HepG2 (cell line): ENCODE results near the gene NSMF. TPM values are rescaled to one million over a fixed set of nuclear protein-coding genes. Genes with fewer than 3 reads are reported as not detected.
A peak's percentile ranks its signal among the peaks of the same experiment; 100 is the strongest.

Experiments
- ATF7-NPFF ChIP-seq: sonication (generic); formaldehyde crosslinking; IDR thresholded peaks from 2 replicates; pipeline ENCODE4 v1.8.1; 2023; ENCODE audit warnings: mild to moderate bottlenecking, low read depth, missing genetic modification reagents, moderate library complexity
- CBX5 ChIP-seq: sonication (generic); formaldehyde crosslinking; IDR thresholded peaks from 2 replicates; pipeline ENCODE4 v1.4.0; 2020; ENCODE audit warnings: missing genetic modification reagents, borderline replicate concordance
- CEBPZ ChIP-seq: IDR thresholded peaks from 2 replicates; pipeline ENCODE4 v1.6.1; 2012; ENCODE audit warnings: low read length, improper control_type of control experiment
- ETV6 ChIP-seq: sonication (generic); formaldehyde crosslinking; conservative IDR thresholded peaks from 2 replicates; pipeline ENCODE4 v1.4.0; 2020; ENCODE audit warnings: missing genetic modification reagents
- FOXC1 ChIP-seq: sonication (generic); formaldehyde crosslinking; IDR thresholded peaks from 2 replicates; pipeline ENCODE4 v1.8.0; 2022; ENCODE audit warnings: mild to moderate bottlenecking, missing genetic modification reagents, borderline replicate concordance
- GTF3A ChIP-seq: sonication (generic); formaldehyde crosslinking; conservative IDR thresholded peaks from 2 replicates; pipeline ENCODE4 v1.4.0; 2020; ENCODE audit warnings: mild to moderate bottlenecking, missing genetic modification reagents
- HMG20B ChIP-seq: conservative IDR thresholded peaks from 2 replicates; pipeline ENCODE4 v1.6.1; 2016; ENCODE audit warnings: missing genetic modification reagents, missing compliant biosample characterization
- JUNB ChIP-seq: sonication (generic); formaldehyde crosslinking; IDR thresholded peaks from 2 replicates; pipeline ENCODE4 v1.8.0; 2022; ENCODE audit warnings: missing genetic modification reagents, mild to moderate bottlenecking, borderline replicate concordance
- KLF13 ChIP-seq: sonication (generic); formaldehyde crosslinking; IDR thresholded peaks from 2 replicates; pipeline ENCODE4 v1.4.0; 2020; ENCODE audit warnings: mild to moderate bottlenecking, missing genetic modification reagents
- MLLT10 ChIP-seq: sonication (generic); formaldehyde crosslinking; IDR thresholded peaks from 2 replicates; pipeline ENCODE4 v1.4.0; 2020; ENCODE audit warnings: missing genetic modification reagents
- MYC ChIP-seq: sonication (generic); formaldehyde crosslinking; IDR thresholded peaks from 2 replicates; pipeline ENCODE4 v1.9.0; 2021; ENCODE audit warnings: missing genetic modification reagents, borderline replicate concordance
- MYNN ChIP-seq: sonication (generic); formaldehyde crosslinking; IDR thresholded peaks from 2 replicates; pipeline ENCODE4 v1.4.0; 2020; ENCODE audit warnings: mild to moderate bottlenecking, low read depth, missing genetic modification reagents
- NFE2L1 ChIP-seq: sonication (generic); formaldehyde crosslinking; IDR thresholded peaks from 2 replicates; pipeline ENCODE4 v1.4.0; 2020; ENCODE audit warnings: missing genetic modification reagents, mild to moderate bottlenecking, borderline replicate concordance
- NFE2L2 ChIP-seq: fragments of 150-350 bp; IDR thresholded peaks from 2 replicates; pipeline ENCODE4 v1.6.1; 2014; ENCODE audit warnings: low read length
- SNAI1 ChIP-seq: sonication (generic); formaldehyde crosslinking; IDR thresholded peaks from 2 replicates; pipeline ENCODE4 v1.5.0; 2020; ENCODE audit warnings: mild to moderate bottlenecking, missing genetic modification reagents, borderline replicate concordance
- SP5 ChIP-seq: IDR thresholded peaks from 2 replicates; pipeline ENCODE4 v1.6.1; 2016; ENCODE audit warnings: low read depth, borderline replicate concordance
- SYNCRIP ChIP-seq: fragments of 200-400 bp; formaldehyde crosslinking; IDR thresholded peaks from 2 replicates; pipeline ENCODE4 v1.6.1; 2018; ENCODE audit warnings: mild to moderate bottlenecking, low read depth, low read length; ENCODE audit not compliant: insufficient read depth
- TCF12 ChIP-seq, 2 experiments: fragments of 450-650 bp in 1 of 2; sonication (generic) in 1 of 2; formaldehyde crosslinking in 1 of 2; IDR thresholded peaks; 2 replicates each; pipeline versions ENCODE4 v1.6.1 to v1.8.0; 2017 to 2022; ENCODE audit warnings: antibody characterized with exemption in 1 of 2, mild to moderate bottlenecking in 1 of 2, missing genetic modification reagents in 1 of 2, moderate library complexity in 1 of 2
- THAP8 ChIP-seq: sonication (generic); formaldehyde crosslinking; IDR thresholded peaks from 2 replicates; pipeline ENCODE4 v1.5.1; 2020; ENCODE audit warnings: missing genetic modification reagents, mild to moderate bottlenecking, borderline replicate concordance
- TP53 ChIP-seq: sonication (generic); formaldehyde crosslinking; conservative IDR thresholded peaks from 2 replicates; pipeline ENCODE4 v1.4.0; 2020; ENCODE audit warnings: missing genetic modification reagents
- ZBTB42 ChIP-seq: sonication (generic); formaldehyde crosslinking; IDR thresholded peaks from 2 replicates; pipeline ENCODE4 v1.5.0; 2020; ENCODE audit warnings: mild to moderate bottlenecking, missing genetic modification reagents
- ZFP36L2 ChIP-seq: sonication (generic); formaldehyde crosslinking; IDR thresholded peaks from 2 replicates; pipeline ENCODE4 v1.4.0; 2020; ENCODE audit warnings: missing genetic modification reagents
- ZNF737 ChIP-seq: sonication (generic); formaldehyde crosslinking; IDR thresholded peaks from 2 replicates; pipeline ENCODE4 v1.5.0; 2020; ENCODE audit warnings: missing genetic modification reagents, mild to moderate bottlenecking, borderline replicate concordance
- ZNF781 ChIP-seq: sonication (generic); formaldehyde crosslinking; IDR thresholded peaks from 2 replicates; pipeline ENCODE4 v1.5.1; 2020; ENCODE audit warnings: borderline replicate concordance, mild to moderate bottlenecking, missing genetic modification reagents; ENCODE audit errors: not compliant biosample characterization
- polyA plus RNA-seq, 8 experiments: library from polyadenylated mRNA; depleted of rRNA in 3 of 8; stranded (reverse) in 7 of 8; unstranded in 1 of 8; fragments of >200 nt; fragmentation: Illumina TruSeq in 4 of 8; extraction: Trizol in 4 of 8; gene quantifications; 2 replicates each; pipeline versions ENCODE4 v1.2.1 to v1.2.3, GENCODE V29; 2011 to 2016; ENCODE audit warnings: low read depth in 4 of 8, missing spikeins in 1 of 8, mixed read lengths in 1 of 8; ENCODE audit not compliant: insufficient read depth in 1 of 8
- total RNA-seq, 5 experiments: library from RNA; depleted of rRNA; stranded (reverse); fragments of >200 nt; fragmentation: Illumina TruSeq; extraction: Trizol; gene quantifications; 2 replicates each; pipeline ENCODE4 v1.2.3, GENCODE V29; 2016; ENCODE audit warnings: low read depth in 1 of 5
- TF ChIP-seq, protein P1 (sequence below): sonication (generic); formaldehyde crosslinking; IDR thresholded peaks from 2 replicates; pipeline ENCODE4 v1.5.0; 2020; ENCODE audit warnings: missing genetic modification reagents

NSMF gene
- total and polyA plus RNA-seq, 2 of the 13 experiments (the other 11 are each of a cell fraction or from before 2014, with no cell fraction given), result 44.3 to 183 TPM

DNA sequence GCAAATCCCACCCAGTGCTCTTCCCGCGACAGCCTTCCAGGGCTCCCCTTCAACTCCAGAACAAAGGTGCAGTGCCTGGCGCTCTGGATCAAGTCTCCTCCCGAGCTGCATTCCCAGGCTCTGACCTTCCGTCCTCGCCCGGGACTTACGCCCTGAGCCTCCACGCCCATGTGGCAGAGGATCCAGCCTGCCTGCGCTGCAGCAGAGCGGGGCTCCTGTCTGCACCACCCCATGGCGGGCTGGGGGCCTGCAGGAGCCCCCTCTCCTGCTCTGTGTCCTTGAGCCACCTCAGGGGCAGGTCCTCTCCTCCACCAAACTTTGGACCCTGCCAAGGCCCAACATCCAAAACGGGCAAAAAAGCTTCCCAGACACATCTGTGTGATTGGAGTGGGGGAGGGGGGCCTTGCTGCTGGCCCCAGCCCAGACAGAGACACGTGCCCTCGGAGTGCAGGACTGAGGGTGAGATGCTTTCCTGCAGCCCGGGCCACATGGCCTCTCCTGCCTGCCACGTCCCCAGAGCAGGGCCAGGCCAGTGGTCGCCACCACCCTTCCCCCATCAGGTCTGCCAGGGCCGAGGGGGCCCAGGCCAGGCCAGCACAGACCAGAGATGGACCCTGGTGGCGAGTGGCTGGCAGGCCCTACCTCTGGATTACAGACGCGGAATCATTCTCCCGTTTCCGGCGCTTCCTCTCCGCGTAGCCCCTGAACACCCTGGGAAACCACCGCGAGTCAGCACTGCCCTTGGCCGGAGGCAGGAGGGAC lies 4.4 kb downstream of the NSMF start (continued):
- TF ChIP-seq ATF7-NPFF (CRISPR knock-in tag) (peak; percentile 59), ZFP36L2 (CRISPR knock-in tag) (no peak), GTF3A (CRISPR knock-in tag) (no peak), THAP8 (peak; percentile 92), JUNB (CRISPR knock-in tag) (no peak), KLF13 (peak; percentile 27; the same call in 1 of the 2 replicates), ETV6 (CRISPR knock-in tag) (no peak; the same call in 1 of the 2 replicates), ZNF737 (CRISPR knock-in tag) (no peak), NFE2L2 (no peak), MYNN (CRISPR knock-in tag) (no peak), FOXC1 (CRISPR knock-in tag) (peak; percentile 72; the same call in 1 of the 2 replicates), MYC (peak; percentile 99), TCF12 (IDR thresholded peaks at IDR 0.05) (no peak), TCF12 (CRISPR knock-in tag; IDR thresholded peaks at IDR 0.05) (peak; percentile 74; the same call in 1 of the 2 replicates), SP5 (CRISPR knock-in tag) (peak; percentile 62; the same call in 1 of the 2 replicates), SNAI1 (peak; percentile 64; the same call in 1 of the 2 replicates), NFE2L1 (CRISPR knock-in tag) (peak; percentile 24; the same call in 1 of the 2 replicates), CBX5 (CRISPR knock-in tag) (peak; percentile 82; the same call in 1 of the 2 replicates), ZNF781 (CRISPR knock-in tag) (peak; percentile 84), HMG20B (no peak), ZBTB42 (CRISPR knock-in tag) (peak; percentile 94; the same call in 1 of the 2 replicates), MLLT10 (CRISPR knock-in tag) (no peak), CEBPZ (no peak), TP53 (CRISPR knock-in tag) (no peak), SYNCRIP (no peak)
- TF ChIP-seq, protein P1, sequence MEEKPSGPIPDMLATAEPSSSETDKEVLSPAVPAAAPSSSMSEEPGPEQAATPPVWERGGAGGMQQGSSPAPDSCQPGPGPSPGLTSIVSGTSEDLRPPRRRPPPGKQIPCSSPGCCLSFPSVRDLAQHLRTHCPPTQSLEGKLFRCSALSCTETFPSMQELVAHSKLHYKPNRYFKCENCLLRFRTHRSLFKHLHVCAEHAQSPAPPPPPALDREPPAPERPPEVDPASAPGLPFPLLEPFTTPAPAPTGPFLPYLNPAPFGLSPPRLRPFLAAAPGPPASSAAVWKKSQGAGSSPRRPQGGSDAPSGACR (CRISPR knock-in tag), result peak; percentile 90; the same call in 1 of the 2 replicates
